GM21723 (cell line): ENCODE data around the gene ZNF827.

Experiments
- ATAC-seq: cut with Tn5 transposase; IDR thresholded peaks from one replicate; pipeline ENCODE4 v1.9.1; 2021; ENCODE audit warnings: mild to moderate bottlenecking, moderate library complexity; ENCODE audit not compliant: unreplicated experiment

ZNF827 gene

DNA sequence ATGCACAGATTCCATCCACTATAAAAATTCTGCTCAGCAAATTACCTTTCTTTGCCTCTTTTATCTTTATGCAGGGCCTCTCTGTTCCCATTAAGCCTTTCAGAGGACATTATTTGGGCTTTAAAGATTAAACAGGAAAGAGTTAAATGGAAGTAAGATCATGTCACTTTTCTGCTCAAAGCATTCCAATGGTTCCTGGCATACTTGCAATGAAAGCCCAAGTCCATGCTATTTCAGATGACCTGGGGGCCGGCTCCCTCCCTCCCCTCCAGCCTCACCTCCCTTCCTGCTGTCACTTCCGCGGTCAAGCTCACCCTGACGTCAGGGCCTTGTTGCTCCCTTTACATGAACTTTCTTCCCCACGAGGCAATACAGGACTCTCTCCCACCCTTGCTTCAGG lies 133.1 kb downstream of the ZNF827 start:
- ATAC-seq, result no peak

DNA sequence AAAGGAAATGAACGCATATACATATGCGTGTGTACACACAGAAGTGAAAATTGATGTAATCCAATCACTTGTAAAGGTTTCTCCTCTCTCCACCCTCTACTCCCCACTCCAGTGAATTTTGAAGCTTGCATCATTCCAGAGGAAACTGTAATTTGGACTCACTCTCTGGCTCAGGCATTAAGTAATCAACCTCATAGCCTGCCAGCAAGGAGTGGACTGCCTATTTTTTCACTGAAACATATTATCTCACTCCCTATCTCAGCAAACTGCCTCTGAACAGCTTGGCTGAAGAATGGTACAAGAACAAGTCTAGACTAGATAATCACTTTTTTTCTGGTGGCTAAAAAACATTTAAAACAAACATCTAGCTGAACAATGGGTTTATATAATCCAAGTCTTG lies 134.5 kb downstream of the ZNF827 start:
- ATAC-seq, result no peak

DNA sequence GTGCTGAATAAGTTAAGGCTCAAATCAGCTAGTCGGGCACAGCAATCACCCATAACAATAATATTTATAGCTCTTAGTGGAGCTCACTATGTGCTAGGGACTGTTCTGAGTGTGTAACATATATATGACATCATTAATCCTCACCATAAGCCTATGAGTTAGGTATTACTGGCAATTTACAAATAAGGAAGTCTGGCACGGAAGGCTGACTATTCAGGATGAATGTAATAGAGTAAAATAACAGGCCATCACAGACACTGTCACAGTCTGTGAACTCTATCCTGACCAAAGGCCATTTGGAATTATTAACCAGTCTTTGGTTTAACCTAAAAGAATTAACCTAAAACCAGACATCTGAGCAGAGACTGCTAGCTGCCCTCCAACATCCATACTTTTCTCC lies 139.4 kb downstream of the ZNF827 start:
- ATAC-seq, result no peak

DNA sequence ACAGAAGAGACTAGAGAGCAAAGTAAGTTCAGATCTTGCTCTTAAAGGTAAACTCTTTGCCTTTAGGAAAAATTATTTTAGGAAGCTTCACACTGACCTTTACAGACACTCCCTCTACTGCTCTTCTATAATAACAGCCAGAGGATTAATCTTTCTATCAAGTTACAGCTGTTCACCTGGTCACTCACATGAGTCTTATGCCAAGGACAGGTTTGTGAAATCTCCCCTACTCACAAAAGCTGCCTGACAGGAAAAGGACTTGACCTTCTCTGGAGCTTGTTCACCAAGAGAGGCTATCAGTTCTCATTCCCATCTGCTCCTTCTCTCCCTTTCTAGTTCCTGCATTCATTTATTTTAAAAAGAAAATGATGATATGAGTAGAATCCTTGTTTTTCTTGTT lies 141.3 kb downstream of the ZNF827 start:
- ATAC-seq, result no peak

DNA sequence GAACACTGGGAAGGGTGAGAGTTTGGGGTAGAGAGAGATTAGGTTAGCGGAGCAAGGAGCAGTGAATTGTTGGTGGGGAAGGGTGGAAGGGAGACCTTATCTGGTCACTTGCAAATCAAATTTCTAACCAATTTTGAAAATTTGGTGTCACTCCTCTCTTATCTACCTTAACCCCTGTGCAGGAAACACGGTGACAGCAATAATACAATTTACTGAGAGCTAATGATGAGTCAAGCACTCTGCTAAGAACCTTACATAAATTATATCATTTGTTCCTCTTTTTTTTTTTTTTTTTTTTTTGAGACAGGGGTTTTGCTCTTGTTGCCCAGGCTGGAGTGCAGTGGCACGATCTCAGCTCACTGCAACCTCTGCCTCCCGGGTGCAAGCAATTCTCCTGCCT lies 142.3 kb downstream of the ZNF827 start:
- no peak for ATAC-seq

DNA sequence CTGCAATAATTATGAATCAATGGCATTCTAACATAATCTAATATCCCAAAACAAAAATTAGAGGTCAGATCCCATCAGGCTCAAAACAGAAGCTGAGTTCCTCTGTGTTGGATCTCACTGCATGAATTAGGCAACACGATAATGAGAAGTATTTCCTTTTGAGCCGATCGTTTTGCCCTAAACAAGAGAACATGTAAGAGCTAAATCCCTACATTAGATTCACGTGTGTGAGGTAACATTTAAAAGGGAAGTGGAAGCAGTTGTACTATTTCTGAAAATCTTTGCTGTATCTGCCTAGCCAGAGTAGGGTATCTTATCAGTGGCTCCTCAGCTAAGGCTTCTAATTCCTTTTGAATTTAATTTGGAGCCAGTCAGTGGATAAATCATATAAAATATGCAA lies 143.1 kb downstream of the ZNF827 start:
- no peak for ATAC-seq

DNA sequence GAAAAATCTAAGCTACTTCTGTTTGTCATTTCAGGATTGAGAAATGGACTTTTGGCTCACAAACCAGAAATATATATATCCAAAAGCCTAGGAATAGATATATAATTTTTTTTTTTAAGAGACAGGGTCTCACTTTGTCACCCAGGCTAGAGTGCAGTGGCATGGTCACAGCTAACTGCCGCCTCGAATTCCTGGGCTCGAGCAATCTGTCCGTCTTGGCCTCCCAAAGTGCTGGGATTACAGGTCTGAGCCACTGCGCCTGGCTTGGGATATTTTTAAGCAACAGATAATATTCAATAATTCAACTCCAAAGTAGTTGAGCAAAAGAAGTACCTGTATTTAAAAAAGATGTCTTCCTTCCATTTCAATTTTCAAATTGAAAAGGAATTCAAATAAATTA lies 146.2 kb downstream of the ZNF827 start:
- no peak for ATAC-seq

DNA sequence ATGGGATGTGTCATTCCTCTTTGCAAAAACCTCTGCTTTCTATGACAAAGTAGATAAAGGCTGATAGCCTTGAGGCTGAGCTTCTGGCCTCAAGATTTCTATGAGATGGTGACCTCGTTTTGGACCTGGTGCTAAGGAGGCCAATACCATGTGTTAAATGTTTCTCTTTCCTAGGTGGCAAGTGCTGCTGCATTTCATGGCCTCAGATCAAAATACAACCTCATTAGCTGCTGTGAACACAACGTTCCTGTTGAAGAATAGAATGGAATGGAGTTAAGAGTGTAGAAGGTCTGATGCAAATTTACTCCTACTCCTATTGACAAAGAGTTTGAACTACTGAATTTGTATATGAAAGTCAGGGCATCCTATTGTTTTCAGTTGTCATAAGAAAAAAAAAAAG lies 146.6 kb downstream of the ZNF827 start:
- ATAC-seq, result no peak

DNA sequence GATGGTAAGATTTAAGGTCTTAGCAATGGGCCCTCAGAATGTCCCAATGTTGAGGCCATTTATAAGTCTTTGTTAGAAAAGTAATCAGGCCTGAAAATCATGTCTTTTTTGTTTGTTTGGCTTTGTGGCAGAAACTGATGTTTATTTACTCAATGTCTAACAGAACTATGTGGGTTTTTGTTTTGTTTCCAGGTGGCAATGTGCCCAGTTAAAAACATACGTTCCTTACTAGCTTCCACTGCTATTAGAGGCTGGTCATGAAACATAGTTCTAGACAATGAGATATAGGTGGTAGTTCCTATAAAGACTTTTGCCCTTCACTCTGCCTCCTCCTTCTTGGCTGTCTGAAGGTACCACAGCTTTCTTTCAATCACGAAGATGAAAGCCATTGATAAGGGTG lies 149.9 kb downstream of the ZNF827 start:
- no peak for ATAC-seq

DNA sequence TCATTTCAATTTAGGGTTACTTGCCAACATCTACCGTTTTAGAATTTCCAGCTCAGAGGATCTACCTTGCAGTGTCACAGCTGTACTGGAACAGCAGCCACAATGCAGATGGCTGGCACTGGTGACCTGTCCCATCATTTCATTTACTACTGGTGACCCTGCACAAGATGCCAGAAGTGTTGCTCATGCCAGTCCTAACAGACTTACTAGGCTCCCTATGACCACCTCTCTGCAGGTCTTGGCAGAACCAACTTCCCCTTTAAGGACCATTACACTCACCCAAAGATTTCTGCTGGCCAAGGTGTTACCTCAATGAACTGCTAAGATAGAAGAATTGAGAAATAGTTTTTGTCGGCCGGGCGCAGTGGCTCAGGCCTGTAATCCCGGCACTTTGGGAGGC lies 151.8 kb downstream of the ZNF827 start:
- ATAC-seq, result no peak

DNA sequence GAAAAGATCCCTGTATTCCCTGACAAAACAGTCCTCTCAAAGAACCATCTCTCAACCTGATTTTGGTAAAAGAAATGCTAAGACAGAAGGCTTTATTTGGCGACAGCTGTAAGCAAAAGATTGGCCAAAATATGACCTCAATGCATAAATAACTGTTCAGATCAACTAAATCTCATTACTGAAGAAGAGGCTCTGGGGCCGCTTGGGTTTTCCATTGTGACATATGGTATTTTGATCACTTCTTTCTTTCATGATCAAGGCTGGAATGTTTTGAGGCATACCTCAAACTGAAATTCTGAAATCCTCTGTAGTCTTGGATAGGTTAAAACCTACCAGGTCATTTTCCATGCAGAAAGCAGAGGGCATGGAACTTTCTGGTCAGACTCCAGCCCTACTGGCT lies 152.4 kb downstream of the ZNF827 start:
- ATAC-seq, result no peak

DNA sequence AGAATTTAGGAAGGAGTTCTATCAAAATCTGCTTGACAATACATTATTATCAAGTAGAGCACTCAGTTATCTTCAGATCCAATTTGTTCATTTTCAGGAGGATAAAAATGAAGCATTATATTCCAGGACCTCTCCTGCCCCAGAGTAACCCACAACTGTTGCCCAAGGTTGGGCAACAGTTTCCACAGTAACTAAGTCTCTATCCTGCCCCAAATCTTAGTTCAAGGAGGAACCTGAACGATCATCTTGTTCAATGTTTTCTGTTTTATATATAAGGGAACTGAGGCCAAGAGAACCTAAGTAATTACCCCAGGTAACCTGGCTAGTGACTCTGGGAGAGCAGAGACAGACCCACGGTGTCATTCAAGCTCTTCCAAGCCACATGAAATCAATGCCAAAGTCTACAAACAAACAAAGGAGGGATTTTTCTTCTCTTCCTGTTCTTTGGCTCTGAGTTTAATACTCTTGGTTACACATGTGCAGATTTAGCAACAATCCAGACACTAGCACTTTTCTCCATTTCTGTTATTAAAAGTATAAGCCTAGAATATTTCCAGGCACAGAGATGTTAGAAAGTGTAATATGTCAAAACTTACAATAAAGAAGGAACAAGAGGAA lies 153.1 kb downstream of the ZNF827 start:
- no peak for ATAC-seq

DNA sequence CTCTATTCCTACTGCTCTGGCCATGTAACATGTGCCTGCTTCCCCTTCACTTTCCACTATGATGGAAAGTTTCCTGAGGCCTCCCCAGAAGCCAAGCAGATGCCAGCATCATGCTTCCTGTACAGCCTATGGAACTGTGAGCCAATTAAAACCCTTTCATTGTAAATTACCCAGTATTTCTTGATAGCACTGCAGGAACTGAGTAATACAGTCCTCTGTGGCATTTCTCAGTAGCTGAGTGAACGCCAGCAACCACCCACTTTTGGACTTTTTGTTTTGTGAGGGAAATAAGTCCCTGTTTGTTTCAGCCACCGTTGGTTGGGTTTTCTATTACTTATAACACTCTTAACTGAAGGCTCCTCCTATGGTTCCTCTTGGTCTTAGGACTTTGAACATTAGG lies 154.6 kb downstream of the ZNF827 start:
- ATAC-seq, result no peak

DNA sequence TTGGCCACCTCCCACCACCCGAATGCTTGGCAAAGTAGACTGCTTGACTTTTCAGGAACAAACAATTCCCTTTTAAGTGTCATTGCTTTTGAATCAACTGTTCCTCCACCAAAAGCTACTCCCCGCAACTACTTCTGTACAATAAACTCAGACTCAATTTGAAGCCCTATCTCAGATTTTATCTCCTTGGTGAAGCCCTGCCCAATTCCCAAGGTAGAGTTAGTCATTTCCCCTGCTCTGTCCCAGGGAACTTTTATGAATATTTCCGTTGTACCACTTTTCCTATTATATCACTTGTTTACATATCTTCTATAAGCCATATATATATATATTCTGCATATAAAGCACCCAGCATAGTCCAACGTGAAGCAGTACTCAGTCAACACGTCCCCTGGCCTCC lies 155.9 kb downstream of the ZNF827 start:
- ATAC-seq, result no peak

DNA sequence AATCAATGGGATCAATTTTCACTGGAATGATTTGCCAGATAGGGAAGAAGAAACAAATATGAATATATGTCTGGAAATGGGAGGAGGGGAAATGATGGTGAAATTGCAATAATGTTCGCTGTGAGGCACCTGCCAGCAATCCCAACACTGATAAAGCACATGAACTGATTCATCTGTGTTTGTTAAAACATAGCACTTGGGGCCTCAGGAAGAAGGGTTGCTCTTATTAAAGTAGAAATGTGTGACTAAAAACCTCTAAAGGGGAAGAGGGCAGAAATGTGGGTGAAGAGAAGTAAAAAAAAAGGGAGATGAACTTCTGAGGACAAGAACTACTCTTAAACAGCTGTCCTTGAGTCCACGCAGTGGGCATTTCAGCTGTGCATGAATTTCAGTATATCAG lies 157.3 kb downstream of the ZNF827 start:
- ATAC-seq, result no peak

DNA sequence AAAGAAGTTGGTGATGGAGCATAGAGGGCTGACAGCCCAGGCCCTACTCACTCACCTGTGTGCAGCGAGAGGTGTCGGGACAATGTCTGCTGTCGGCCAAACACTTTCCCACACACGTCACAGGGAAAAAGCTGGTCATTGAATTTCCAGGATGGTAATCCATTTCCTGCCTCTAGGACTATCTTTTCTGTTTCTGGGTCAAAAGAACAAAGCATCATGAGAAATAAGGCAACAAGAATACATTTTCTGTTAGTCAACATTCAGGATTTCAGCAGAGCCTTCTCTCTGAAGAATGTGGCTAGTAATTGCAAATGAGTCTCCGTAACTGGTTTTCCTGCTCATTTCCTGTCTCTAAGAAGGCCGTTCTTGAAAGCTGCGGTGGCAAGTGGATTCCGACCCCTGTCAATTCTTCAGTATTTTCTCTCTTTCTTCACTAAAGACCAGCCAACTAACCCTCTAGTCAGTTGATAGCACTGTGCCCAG lies 159.3 kb downstream of the ZNF827 start:
- no peak for ATAC-seq

DNA sequence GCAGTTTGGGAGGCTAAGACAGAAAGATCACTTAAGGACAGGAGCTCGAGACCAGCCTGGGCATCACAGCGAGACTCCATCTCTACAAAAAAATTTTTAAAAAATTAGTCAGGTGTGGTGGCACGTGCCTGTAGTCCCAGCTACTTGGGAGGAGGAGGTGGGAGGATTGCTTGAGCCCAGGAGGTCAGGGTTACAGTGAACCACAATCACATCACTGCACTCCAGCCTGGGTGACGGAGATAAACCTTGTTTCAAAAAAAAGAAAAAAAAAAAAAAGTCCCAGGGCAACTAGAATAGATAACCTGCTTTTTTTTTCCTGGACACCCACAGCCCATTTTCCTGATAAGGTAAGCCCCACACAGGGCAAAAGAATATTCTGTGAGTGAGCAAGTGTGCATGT lies 162.4 kb downstream of the ZNF827 start:
- no peak for ATAC-seq

DNA sequence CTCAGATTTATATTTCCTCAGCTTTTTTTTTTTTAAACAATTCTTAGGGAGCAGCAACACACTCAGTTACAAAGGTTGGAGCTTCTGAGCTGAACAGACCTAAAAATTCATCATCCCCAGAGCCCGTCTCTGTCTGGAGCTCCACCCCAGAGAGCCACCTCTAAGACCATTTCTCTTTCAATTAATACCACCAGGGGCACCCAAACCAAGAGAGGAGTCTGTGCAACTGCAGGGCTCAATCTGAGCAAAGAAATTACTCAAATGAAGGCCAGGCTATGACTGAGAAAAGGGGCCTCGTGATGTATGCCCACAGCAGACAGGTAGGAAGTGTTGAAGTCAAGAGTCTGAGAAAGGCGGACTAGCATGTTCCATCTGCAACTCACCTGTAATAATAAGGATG lies 163.2 kb downstream of the ZNF827 start:
- ATAC-seq, result no peak

DNA sequence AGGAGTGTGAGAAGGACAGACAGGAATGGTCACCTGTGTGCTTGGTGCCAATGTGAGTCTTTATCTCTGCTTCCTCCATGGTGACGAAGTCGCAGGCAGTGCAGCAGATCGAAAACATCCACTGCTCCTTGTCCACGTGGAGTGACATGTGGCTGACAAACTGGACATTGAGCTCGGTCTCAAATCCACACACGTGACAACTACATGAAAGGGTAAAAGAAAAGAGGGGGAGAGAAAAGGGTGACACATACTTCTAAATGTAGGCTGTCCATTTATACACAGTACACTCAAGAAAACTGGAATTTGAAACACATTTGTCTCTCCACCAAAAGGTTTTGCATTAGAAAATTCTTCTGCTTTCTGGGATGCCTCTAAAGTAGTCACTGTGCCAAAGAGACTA lies 164.2 kb downstream of the ZNF827 start:
- ATAC-seq, result no peak

DNA sequence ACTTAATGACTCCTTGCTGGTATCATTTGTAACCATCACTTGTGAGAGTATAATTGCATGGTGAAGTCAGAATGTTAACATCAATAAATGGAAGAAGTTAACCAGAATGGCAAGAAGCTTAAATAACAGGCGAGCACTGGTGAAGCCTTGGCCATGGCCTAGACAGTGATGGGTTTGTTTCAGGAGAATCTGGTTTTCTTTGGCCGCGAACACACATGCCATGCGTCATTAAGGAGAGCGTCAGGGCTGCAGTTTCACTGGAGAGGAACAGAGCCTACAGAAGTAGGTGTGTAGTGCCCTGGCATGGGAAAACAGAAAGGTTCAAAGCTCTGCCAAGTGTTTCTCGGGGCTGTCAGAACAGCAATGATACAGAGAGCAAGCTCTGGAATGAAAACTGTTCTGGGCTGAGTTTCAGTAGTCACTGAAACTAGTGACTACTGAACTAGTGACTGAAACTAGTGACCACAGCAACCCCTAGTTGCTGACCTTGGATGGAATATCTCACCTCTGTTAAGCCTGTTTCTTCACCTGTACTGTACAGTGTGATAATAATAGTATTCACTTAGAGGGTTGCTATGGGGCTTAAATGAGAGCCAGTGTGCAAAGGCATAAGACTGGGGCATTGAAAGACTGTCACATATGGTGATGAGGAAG lies 164.9 kb downstream of the ZNF827 start:
- ATAC-seq, result peak; percentile 89

DNA sequence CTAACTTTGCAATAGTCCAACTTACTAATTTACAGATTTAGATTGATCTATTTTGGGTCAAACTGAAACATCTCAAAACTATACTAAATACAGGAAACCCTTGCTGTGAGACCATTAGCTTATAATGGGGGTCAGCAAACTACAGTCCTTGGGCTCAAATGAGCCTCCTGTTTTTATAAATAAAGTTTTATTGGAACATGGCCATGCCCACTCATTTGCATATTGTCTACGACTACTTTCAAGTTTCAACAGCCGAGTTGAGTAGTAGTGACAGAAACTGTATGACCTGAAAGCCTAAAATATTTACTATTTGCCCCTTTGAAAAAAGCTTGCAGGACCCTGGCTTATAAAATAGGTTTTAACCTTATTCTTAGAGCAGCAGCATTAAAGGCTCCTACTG lies 166.3 kb downstream of the ZNF827 start:
- no peak for ATAC-seq

DNA sequence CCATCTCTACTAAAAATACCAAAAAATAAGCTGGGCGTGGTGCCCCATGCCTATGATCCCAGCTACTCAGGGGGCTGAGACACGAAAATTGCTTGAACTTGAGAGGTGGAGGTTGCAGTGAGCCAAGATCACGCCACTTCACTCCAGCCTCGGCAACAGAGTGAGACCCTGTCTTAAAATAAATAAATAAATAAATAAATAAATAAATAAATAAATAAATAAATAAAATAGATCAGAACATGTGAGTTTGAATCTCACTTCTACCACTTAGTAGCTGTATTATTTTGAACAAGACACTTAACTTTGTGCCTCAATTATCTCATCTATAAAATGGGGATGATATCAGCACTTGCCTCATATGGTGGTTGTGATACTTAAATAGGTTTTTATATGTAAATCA lies 168.5 kb downstream of the ZNF827 start:
- no peak for ATAC-seq

DNA sequence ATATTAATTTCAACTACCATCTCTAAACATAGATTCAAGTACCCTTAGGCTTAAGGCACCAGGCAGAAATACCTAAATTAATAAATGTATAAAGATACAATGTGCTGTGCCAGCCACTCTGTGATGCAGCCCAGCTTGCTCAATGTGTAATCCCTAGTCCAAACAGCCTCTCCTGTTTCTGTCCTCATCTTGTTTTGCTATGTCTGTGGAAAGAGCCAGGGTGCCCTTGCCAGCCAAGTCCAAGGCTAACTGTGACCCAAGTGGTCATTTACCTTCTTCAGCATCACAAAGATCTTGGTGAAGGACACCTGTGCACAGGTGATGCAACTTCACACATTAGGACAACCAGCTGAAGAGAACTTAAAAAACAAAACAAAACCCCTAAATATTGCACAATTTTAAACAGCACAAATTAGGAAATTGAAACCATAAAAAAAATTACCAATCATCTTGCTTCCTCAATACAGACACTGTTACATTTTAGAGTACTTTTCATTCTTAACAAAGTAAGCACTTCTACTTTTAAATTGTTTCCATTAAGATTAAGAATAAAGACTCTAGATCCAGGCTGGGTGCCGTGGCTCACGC lies 169.1 kb downstream of the ZNF827 start:
- ATAC-seq, result no peak
